Hematopoietic multipotent progenitor cell (in vitro differentiated cells): ENCODE measurements around the gene DAZAP1. TPM values are rescaled to one million over a fixed set of nuclear protein-coding genes. Genes with fewer than 3 reads are reported as not detected.

Experiments used
- DNase-seq, 3 donors: peaks; one replicate each; pipeline ENCODE4 v3.0.0-alpha.2; 2011 to 2015; ENCODE audit warnings: low read depth in 2 of 3, low spot score in 2 of 3
- total RNA-seq: library from RNA; depleted of rRNA; stranded (reverse); fragments of >200 nt; gene quantifications from one replicate; pipeline ENCODE4 v1.2.3, GENCODE V29; 2012

The DAZAP1 gene
- total RNA-seq, 1 donor, result 46.9 TPM

GRCh38 chr19:1423436-1424191 is 16.2 kb downstream of the DAZAP1 start:
- DNase-seq, result no peak

- no peak for DNase-seq
Observed at GRCh38 chr19:1424192-1424955, 17.0 kb downstream of the DAZAP1 start.

DNA sequence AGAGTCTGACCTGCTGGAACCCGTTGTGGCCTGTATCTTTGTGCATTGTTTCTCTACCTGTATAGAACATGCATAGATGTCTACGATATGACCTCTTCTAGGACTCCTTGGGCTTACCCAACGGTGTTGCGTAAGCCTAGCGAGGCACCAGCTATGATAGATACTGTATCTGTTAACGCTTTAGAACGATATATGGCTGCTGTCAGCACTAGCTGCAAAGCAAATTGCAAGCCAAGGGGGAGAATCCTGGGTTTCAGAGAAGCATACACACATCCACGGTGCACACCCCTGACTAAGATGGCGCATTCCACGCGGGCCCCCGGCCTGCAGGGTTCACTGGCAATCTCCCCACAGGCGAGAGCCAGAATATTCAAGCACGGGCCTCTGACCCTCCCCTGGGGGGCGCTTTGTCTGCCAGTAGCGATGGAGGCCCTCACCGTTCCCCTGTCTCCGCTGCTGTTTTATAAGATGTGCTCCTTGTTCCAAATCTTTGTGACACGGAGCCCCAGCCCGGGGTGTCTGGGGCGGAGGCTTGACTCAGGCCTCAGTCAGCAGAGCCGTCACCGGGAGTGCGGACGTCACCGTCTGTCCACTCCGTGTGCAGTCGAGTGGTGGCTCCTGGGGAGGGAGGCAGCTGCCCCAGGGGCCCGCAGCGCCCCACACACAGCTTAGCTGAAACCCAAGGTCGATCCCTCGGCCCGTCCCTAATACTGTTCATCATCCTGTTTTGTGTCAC is 17.9 kb downstream of the DAZAP1 start:
- DNase-seq, result no peak

DNA sequence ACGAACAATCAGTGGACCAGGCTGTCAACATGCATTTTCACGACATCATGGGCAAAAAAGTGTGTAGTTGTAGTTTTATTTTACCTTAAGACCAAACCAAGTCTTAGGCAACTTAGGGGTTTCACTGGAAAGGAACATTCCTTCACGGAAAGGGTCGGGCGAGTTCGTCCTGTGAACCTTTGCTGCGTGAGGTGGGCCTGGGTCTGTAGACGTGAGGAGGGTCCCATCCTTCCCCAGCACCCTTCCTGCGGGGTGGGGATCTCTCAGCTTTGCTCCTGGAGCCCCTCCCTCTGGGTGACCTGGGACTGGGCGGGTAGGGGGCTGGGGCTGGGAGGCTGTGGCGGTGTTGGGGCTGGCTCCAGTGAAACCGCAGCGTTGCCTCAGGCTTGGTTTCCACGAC is 18.5 kb downstream of the DAZAP1 start:
- no peak for DNase-seq

- no peak for DNase-seq
Observed at GRCh38 chr19:1426736-1427135, 19.4 kb downstream of the DAZAP1 start.

GRCh38 chr19:1427221-1427920 is 20.0 kb downstream of the DAZAP1 start:
- no peak for DNase-seq

DNA sequence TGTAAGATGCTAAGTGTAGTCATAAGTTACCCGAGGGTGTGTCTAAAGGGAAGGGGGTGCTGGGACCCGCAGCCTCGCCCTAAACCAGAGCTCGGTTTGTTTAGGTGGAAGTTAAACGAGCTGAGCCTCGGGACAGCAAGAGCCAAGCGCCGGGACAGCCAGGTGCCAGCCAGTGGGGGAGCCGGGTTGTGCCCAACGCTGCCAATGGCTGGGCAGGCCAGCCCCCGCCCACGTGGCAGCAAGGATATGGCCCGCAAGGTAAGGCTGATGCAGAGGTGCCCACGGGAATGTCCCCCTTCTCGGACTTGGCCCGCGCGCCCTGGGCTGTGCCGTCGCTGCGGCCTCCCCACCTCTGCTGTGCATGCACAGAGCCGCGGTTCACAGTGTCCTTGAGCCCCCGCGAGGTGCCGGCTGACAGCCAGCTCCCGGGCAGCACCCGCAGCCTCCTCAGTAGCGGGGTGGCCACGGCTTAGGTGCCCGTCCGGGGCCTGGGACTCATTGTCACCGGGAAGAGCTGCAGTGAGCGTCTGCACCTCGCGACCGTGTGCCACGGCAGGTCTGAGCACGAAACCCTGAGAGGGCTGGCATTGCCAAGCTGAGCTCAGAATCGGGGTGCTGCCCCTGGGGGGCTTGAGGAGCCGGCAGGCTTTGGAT is 21.5 kb downstream of the DAZAP1 start:
- no peak for DNase-seq

GRCh38 chr19:1429750-1430149 is 22.4 kb downstream of the DAZAP1 start:
- DNase-seq, result no peak

- no peak for DNase-seq
Observed at GRCh38 chr19:1430246-1430645, 22.9 kb downstream of the DAZAP1 start.

DNA sequence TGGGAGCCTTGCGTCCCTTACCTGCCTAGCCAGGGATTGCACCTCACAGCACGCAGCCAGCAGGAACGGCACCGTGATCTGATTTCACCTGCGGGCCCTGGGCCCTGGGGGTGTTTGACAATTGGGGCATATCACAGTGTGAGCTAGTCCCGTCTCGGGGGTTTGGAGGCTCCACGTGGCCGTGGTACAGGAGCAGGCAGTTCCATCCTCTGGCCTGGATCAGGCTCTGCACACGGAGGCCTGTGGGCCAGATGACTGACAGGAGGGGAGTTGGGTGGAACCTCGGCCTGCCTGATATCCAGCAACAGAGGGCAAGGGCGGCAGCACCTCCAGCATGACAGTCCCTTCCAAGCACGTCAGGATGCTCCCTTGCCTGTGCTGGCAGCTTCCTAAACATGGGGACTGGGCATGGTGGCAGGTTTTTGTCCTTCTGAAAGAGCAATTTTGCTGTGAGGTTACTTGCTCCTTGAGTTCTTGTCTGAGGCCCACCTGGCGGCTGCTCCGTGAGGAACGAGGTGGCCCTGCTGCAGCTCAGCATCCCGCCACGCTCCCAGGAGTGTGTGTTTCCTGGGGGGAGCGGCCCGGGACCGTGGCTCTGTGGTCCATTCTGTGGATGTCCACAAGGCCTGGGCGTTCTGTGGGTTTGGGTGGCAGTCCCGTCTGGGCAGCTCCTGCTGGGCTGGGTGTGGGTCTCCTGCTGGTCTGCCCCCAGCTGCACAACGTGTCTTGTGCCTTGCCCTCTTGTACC is 24.5 kb downstream of the DAZAP1 start:
- no peak for DNase-seq

DNA sequence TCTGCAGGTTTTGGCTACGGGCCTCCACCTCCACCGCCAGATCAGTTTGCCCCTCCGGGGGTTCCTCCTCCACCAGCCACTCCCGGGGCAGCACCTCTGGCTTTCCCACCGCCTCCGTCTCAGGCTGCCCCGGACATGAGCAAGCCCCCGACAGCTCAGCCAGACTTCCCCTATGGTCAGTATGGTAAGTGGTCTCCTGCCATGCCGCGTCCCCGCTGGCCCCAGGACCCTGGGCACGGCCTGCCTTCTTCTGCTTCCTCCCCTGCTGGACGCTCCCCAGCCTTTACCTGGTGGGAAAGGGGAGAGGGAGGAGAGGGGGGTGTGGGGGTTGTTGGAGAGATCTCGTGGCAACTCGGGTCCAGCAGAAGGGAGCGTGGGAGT is 25.1 kb downstream of the DAZAP1 start:
- no peak for DNase-seq

DNA sequence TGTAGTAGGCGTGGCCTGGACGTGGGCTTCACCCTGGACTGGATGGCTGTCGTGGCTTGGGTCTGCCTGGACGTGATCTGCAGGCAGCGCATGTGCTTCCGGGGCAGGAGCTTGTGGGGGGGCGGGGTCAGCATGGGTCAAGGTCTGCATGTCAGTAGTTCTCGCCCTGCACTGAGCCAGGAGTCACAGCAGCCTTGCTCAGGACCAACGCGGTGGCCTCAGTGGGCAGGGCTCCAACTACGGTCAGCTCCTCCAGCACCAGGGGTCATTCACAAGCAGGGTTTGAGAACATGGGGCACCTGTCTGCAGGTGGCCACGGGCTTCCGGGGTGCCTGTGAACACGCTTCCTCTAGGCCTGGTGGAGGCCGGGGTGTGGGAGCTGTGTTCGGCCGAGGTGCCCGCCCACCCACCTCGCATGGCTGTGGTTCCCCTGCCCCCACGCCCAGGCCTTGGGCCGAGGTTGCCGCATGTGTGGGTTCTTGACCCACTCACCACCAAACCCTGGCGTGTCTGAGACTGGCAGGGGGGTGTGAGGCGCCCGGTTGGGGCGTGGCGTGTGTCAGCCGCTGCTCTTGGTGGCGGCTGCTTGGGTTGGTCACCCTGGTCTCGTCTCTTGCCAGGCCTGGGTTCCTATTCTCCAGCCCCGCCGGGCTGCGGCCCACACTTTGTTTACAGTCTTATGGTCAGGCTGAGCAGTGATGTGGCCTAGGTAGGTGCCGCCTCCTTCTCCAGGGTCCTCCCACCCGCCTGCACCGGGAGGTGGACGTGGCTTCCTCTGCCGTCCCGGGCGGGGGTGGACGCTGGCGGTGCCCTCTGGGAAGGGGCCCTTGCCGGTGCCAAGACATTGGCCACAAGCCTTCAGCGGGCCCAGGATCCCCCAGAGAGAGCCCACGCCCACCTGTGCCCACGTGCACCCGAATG is 26.0 kb downstream of the DAZAP1 start:
- no peak for DNase-seq

GRCh38 chr19:1434040-1434366 is 26.6 kb downstream of the DAZAP1 start:
- no peak for DNase-seq

- no peak for DNase-seq
Observed at GRCh38 chr19:1434577-1435060, 27.2 kb downstream of the DAZAP1 start.

GRCh38 chr19:1435378-1435989 is 28.1 kb downstream of the DAZAP1 start:
- DNase-seq, result no peak

DNA sequence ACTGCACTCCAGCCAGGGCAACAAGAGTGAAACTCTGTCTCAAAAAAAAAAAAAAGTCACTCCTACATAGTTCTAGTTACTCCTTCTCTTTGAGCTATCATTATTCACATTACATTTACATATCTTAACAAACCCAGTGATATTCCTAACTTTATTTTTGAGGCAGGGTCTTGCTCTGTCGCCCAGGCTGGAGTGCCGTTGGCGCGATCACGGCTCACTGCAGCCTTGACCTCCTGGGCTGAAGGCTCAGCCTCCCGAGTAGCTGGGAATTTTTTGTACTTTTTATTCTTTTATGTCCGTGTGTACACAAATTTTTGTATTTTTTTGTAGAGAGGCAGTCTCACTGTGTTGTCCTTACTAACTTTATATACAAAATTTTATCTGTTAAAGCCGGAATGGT is 30.2 kb downstream of the DAZAP1 start:
- no peak for DNase-seq

DNA sequence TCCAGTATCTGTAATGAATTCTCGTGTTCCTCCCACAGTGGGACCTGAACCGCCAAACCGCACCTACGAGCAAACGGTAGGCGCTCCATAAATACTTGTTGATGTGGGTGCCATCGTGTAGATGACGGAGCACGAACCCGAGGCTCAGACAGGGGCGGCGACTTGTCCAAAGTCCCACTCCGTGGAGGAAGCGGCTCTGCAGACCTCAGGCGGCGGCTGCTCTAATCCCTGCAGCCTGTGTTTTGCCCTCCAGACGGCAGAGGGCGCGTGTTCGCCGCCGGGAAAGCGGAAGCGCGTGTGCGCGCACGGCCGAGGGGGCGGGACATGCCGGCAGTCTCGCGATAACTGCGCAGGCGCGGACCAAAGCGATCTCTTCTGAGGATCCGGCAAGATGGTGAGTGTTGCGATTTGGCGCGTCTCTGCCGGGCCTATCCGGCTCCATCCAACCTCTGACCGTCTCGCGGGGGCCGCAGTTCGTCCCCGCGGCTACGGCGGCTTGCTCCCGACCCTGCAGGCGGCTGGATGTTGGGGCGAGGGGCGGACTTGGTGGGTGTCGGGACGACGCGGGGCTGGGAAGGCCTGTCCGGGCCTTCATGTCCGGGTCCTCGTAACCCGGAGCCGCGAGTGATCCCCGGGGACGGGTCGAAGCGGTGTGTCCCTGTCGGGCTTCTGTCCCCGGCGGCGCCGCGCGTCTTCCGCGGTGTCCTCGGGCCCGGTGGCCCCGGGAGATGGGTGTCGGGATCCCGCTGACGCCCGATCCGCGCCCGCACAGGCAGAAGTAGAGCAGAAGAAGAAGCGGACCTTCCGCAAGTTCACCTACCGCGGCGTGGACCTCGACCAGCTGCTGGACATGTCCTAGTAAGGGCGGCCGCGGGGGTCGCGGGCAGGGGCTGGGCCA is 30.9 kb downstream of the DAZAP1 start, which contains the start of gene RPS15:
Gene RPS15, plus strand, starts transcription at position 362 of the 898 bp plus-strand sequence. Its CDS starts 30 bp downstream, at position 392.
- peak; percentile 95 to 97 (median 95) for DNase-seq
